Measurements from ENCODE around the gene TSPAN13. TPM values are rescaled to one million over a fixed set of nuclear protein-coding genes. Genes with fewer than 3 reads are reported as not detected.

TSPAN13 gene
- total RNA-seq, 1 experiment from 2014 or later, result 32.7 TPM

- POLR2A ChIA-PET, result no interaction called here
- CTCF ChIA-PET, result no interaction called here
- TF ChIP-seq ELF4 (CRISPR knock-in tag; IDR thresholded peaks at IDR 0.05; ENCODE audit: low read depth) (no peak), RELA (CRISPR knock-in tag; IDR thresholded peaks at IDR 0.05; ENCODE audit: borderline replicate concordance) (no peak), NR1H2 (CRISPR knock-in tag; IDR thresholded peaks at IDR 0.05) (no peak), ZNF121 (CRISPR knock-in tag; IDR thresholded peaks at IDR 0.05) (no peak), E2F4 (CRISPR knock-in tag; IDR thresholded peaks at IDR 0.05; ENCODE audit: borderline replicate concordance, low read depth) (no peak), ERG (CRISPR knock-in tag; IDR thresholded peaks at IDR 0.05) (no peak), SMAD3 (CRISPR knock-in tag; IDR thresholded peaks at IDR 0.05; ENCODE audit: borderline replicate concordance) (no peak), ZNF532 (CRISPR knock-in tag; IDR thresholded peaks at IDR 0.05; ENCODE audit: borderline replicate concordance) (no peak), FOXP4 (CRISPR knock-in tag; IDR thresholded peaks at IDR 0.05) (no peak), ATF1 (CRISPR knock-in tag; IDR thresholded peaks at IDR 0.05) (no peak), PRRX2 (CRISPR knock-in tag; IDR thresholded peaks at IDR 0.05) (no peak), CDX4 (CRISPR knock-in tag; IDR thresholded peaks at IDR 0.05; ENCODE audit: borderline replicate concordance) (no peak), KAT7 (CRISPR knock-in tag; IDR thresholded peaks at IDR 0.05; ENCODE audit: borderline replicate concordance) (no peak), NFYB (CRISPR knock-in tag; conservative IDR thresholded peaks at IDR 0.05; ENCODE audit: low read depth) (no peak), FOXK1 (CRISPR knock-in tag; IDR thresholded peaks at IDR 0.05) (no peak), E2F1 (CRISPR knock-in tag; IDR thresholded peaks at IDR 0.05) (no peak), HMGXB4 (CRISPR knock-in tag; IDR thresholded peaks at IDR 0.05) (no peak), MLX (CRISPR knock-in tag; IDR thresholded peaks at IDR 0.05) (no peak)
- no peaks in the 10 kb centered on the region for H3K36me3 Mint-ChIP-seq
- H3K27ac Mint-ChIP-seq, result no peak overlapping the region
- DNase-seq (ENCODE audit: low spot score) (no peak), ATAC-seq (no peak)
- peaks cover 32% of the 10 kb centered on the region for H3K4me1 Mint-ChIP-seq
- no peaks in the 10 kb centered on the region for H3K27me3 Mint-ChIP-seq (ENCODE audit: low read depth)
- no peak overlapping the region for H3K4me3 Mint-ChIP-seq
- H3K9me3 Mint-ChIP-seq, result no peaks in the 10 kb centered on the region
Measured at GRCh38 chr7:16773326-16773725, 19.8 kb downstream of the TSPAN13 start.

All from WTC11 (cell line).